DMS 273 treated with DMSO at 0.1 percent for 48 hours (cell line): ENCODE measurements around the gene DOLPP1.
"Not testable (repeated sequence)": the region's sequence is repeated elsewhere in the genome, so short reads cannot be mapped to it uniquely, and the experiment has no call there.

ENCODE experiments used
- DNase-seq: peaks from one replicate; lab custom pipeline; 2025; lab: John Stamatoyannopoulos, UW

DOLPP1 gene

GRCh38 chr9:129080601-129081387 is at the start of gene DOLPP1:
TSS of gene DOLPP1 (plus strand) at chr9:129081111. CDS start at chr9:129081132, 21 bp downstream.
- peak; percentile 95 for DNase-seq

GRCh38 chr9:129031514-129031913 is 49.4 kb upstream of the DOLPP1 start:
- DNase-seq = no peak

GRCh38 chr9:129032541-129033159 is 48.3 kb upstream of the DOLPP1 start:
- no peak for DNase-seq

- DNase-seq = no peak
Observed at GRCh38 chr9:129033216-129033615, 47.7 kb upstream of the DOLPP1 start.

- not testable (repeated sequence) for DNase-seq
Observed at GRCh38 chr9:129035838-129036237, 45.1 kb upstream of the DOLPP1 start.

- peak; percentile 98 for DNase-seq
Observed at GRCh38 chr9:129036241-129036922, 44.5 kb upstream of the DOLPP1 start, which contains the start of gene MIGA2. TSS of gene MIGA2 (plus strand) at chr9:129036626. CDS start at chr9:129040595, 3,969 bp downstream.

- DNase-seq = no peak
Observed at GRCh38 chr9:129036923-129037766, 43.8 kb upstream of the DOLPP1 start.

- DNase-seq = no peak
Observed at GRCh38 chr9:129037767-129038098, 43.2 kb upstream of the DOLPP1 start.

GRCh38 chr9:129038109-129038852 is 42.6 kb upstream of the DOLPP1 start:
- DNase-seq = no peak

GRCh38 chr9:129040113-129040643 is 40.7 kb upstream of the DOLPP1 start:
- DNase-seq = no peak

GRCh38 chr9:129042016-129042415 is 38.9 kb upstream of the DOLPP1 start:
- no peak for DNase-seq

- DNase-seq = peak; percentile 30
Observed at GRCh38 chr9:129052592-129052991, 28.3 kb upstream of the DOLPP1 start.

GRCh38 chr9:129053020-129053419 is 27.9 kb upstream of the DOLPP1 start:
- DNase-seq = no peak

GRCh38 chr9:129054163-129054851 is 26.6 kb upstream of the DOLPP1 start:
- DNase-seq = no peak

- no peak for DNase-seq
Observed at GRCh38 chr9:129058965-129059795, 21.7 kb upstream of the DOLPP1 start.

GRCh38 chr9:129059796-129060785 is 20.8 kb upstream of the DOLPP1 start:
- DNase-seq = no peak

- DNase-seq = no peak
Observed at GRCh38 chr9:129060991-129061390, 19.9 kb upstream of the DOLPP1 start.

GRCh38 chr9:129063061-129063460 is 17.9 kb upstream of the DOLPP1 start:
- no peak for DNase-seq
